ENCODE data around the gene DOCK4.

DOCK4 gene

GRCh38 chr7:112115880-112116279, 90.3 kb downstream of the DOCK4 start:
- no peak for DNase-seq (ENCODE audit: low read depth)
- TF ChIP-seq, protein P1, sequence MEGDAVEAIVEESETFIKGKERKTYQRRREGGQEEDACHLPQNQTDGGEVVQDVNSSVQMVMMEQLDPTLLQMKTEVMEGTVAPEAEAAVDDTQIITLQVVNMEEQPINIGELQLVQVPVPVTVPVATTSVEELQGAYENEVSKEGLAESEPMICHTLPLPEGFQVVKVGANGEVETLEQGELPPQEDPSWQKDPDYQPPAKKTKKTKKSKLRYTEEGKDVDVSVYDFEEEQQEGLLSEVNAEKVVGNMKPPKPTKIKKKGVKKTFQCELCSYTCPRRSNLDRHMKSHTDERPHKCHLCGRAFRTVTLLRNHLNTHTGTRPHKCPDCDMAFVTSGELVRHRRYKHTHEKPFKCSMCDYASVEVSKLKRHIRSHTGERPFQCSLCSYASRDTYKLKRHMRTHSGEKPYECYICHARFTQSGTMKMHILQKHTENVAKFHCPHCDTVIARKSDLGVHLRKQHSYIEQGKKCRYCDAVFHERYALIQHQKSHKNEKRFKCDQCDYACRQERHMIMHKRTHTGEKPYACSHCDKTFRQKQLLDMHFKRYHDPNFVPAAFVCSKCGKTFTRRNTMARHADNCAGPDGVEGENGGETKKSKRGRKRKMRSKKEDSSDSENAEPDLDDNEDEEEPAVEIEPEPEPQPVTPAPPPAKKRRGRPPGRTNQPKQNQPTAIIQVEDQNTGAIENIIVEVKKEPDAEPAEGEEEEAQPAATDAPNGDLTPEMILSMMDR (IDR thresholded peaks at IDR 0.05; ENCODE audit: insufficient read depth, low read depth, low read length, missing control alignments), result no peak
- H3K4me3 ChIP-seq (ENCODE audit: low read depth, low read length), result no peak overlapping the region

- DNase-seq (ENCODE audit: low read depth), result no peak
- no peak overlapping the region for H3K4me3 ChIP-seq (ENCODE audit: low read depth, low read length)
- TF ChIP-seq, protein P1 (IDR thresholded peaks at IDR 0.05; ENCODE audit: insufficient read depth, low read depth, low read length, missing control alignments), result no peak
Measured at GRCh38 chr7:112113913-112114575, 92.2 kb downstream of the DOCK4 start.

GRCh38 chr7:112112822-112113255, 93.4 kb downstream of the DOCK4 start:
- DNase-seq (ENCODE audit: low read depth), result no peak
- TF ChIP-seq, protein P1 (IDR thresholded peaks at IDR 0.05; ENCODE audit: insufficient read depth, low read depth, low read length, missing control alignments), result no peak
- H3K4me3 ChIP-seq (ENCODE audit: low read depth, low read length), result no peak overlapping the region

DNA sequence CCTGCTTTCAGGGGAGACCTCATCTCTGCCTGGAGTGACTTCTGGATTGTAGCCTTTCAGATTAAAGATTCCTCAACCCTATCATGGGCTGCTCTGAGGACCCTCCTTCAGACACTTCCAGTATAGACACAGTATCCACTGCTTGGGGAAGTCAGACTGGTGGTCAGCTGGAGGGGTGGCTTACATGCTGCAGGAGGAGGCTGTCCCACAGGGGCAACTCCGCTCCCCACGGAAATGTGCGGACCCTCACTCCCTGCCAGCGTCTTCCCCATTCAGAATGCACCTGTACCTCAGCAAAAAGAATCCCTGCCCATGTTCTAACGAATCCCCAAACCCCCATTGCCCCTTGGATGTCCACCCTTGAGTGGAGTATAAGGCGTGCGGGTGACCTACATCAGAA, 95.5 kb downstream of the DOCK4 start:
- TF ChIP-seq, protein P1 (IDR thresholded peaks at IDR 0.05; ENCODE audit: insufficient read depth, low read depth, low read length, missing control alignments), result no peak
- DNase-seq (ENCODE audit: low read depth), result no peak
- H3K4me3 ChIP-seq (ENCODE audit: low read depth, low read length), result no peak overlapping the region

DNA sequence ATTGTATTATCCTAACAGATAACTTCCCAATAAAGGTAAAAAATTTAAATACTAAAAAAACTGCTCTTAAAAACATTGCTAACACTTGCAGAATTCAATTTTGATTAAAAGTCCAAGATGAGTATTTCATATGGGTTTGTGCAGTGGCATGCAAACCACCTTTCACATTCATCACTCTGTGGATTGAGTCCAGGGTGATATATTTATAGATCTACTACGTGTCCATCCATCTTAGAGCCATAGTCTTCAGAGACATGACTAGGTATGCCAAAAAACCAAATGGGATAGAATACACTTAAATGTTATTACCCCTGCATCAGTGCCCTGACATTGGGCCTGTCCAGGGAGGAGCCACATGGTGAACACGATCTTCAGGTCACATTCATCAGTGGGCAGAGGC, 96.0 kb downstream of the DOCK4 start:
- H3K4me3 ChIP-seq (ENCODE audit: low read depth, low read length), result no peak overlapping the region
- DNase-seq (ENCODE audit: low read depth), result no peak
- TF ChIP-seq, protein P1 (IDR thresholded peaks at IDR 0.05; ENCODE audit: insufficient read depth, low read depth, low read length, missing control alignments), result no peak

DNA sequence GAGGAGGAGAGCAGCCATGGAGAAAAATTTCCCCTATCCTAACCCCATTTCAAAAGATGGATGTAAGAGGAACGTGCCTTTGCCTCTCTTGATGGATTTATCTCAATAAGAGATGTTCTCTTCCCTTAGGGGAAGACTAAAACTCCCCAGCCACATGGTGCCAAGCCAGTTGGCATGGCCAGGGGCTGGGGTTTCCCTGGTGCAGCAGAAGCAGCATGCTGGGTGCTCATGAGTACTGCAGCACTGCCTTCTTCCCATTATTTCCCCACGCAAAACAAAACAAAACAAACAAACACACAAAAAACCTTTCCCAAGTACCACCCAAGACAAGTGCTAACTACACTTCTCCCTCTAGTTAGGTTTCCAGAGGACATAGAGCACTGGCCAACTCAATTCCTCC, 97.2 kb downstream of the DOCK4 start:
- TF ChIP-seq, protein P1 (IDR thresholded peaks at IDR 0.05; ENCODE audit: insufficient read depth, low read depth, low read length, missing control alignments), result no peak
- no peak overlapping the region for H3K4me3 ChIP-seq (ENCODE audit: low read depth, low read length)
- no peak for DNase-seq (ENCODE audit: low read depth)
